DOHH2 (cell line): ENCODE data around the gene KDM5B.

ENCODE experiments used
- EZH2phosphoT487 ChIP-seq: fragments of 200-600 bp; sonication (generic); IDR thresholded peaks from 2 replicates; pipeline ENCODE4 v1.6.1; 2017; ENCODE audit warnings: borderline replicate concordance, mild to moderate bottlenecking, antibody characterized with exemption, low read length, moderate library complexity, mixed read lengths
- TF ChIP-seq, protein P1 (sequence below): fragments of 200-600 bp; sonication (generic); IDR thresholded peaks from one replicate; pipeline ENCODE4 v1.5.1; 2014; ENCODE audit warnings: antibody characterized with exemption, mild to moderate bottlenecking, low read depth, low read length; ENCODE audit not compliant: poor library complexity, severe bottlenecking

DNA sequence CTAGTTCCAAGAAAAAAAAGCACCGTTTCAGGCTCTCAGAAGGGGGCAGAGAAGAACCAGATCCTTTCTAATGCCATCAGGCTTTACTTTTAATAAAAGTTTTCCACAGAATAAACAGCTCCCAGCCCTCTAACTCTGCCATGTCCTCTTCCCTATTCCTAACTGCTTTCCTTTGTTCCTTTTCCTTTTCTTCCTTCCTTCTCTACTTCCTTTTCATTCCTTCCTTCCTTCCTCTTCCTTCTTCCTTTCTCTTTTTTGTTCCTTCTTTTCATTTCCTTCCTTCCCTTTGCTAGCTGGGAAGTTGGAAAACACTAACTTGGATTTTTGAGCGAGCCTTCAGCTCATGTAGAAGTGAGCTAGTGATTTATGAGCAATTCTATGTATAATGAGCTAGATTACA lies 46.2 kb downstream of the KDM5B start:
- TF ChIP-seq, protein P1, sequence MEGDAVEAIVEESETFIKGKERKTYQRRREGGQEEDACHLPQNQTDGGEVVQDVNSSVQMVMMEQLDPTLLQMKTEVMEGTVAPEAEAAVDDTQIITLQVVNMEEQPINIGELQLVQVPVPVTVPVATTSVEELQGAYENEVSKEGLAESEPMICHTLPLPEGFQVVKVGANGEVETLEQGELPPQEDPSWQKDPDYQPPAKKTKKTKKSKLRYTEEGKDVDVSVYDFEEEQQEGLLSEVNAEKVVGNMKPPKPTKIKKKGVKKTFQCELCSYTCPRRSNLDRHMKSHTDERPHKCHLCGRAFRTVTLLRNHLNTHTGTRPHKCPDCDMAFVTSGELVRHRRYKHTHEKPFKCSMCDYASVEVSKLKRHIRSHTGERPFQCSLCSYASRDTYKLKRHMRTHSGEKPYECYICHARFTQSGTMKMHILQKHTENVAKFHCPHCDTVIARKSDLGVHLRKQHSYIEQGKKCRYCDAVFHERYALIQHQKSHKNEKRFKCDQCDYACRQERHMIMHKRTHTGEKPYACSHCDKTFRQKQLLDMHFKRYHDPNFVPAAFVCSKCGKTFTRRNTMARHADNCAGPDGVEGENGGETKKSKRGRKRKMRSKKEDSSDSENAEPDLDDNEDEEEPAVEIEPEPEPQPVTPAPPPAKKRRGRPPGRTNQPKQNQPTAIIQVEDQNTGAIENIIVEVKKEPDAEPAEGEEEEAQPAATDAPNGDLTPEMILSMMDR = no peak
- no peak for TF ChIP-seq EZH2phosphoT487
